Measurements from ENCODE around the gene STOM. TPM values are rescaled to one million over a fixed set of nuclear protein-coding genes. Genes with fewer than 3 reads are reported as not detected.
A peak's percentile ranks its signal among the peaks of the same experiment; 100 is the strongest.

The STOM gene
- total and polyA plus RNA-seq, 7 experiments from 2014 or later, result 8.8 to 59.8 (median 13.3) TPM

GRCh38 chr9:121321016-121321503 is 49.0 kb downstream of the STOM start:
- H3K4me3 Mint-ChIP-seq, result peak overlapping the region in 1 of 10 donors; percentile 58
- ChIA-PET POLR2A (no interaction called here), CTCF (interaction anchor here (1.0 to 12.3 kb wide), 11 partner anchors 14 to 106 kb away, joined by 3 to 190 read pairs (median 9); no protein-coding TSS in a partner anchor)
- no peaks in the 10 kb centered on the region for H3K9me3 ChIP-seq (ENCODE audit: control insufficient read depth in 2 of 3, low read length in 3 of 3)
- H3K27ac ChIP-seq (ENCODE audit: low read depth, low read length), result no peak overlapping the region
- H3K27me3 Mint-ChIP-seq, result no peaks in the 10 kb centered on the region
- DNase-seq, result peak in 1 of 9 donors; percentile 34
- peaks cover 5 to 16% of the 10 kb centered on the region in 2 donors for H3K4me1 ChIP-seq (ENCODE audit: control insufficient read depth in 2 of 2, insufficient read depth in 2 of 2, low read length in 2 of 2)
- peaks cover 0 to 19% (median 0%) of the 10 kb centered on the region in 5 donors for H3K36me3 Mint-ChIP-seq
- H3K9me3 Mint-ChIP-seq, result no peaks in the 10 kb centered on the region
- intact Hi-C loops (cut with micrococcal nuclease), result loop anchor here (2.0 to 5.0 kb wide), 4 partner anchors 118 to 564 kb away; partner anchors contain the start of gene GGTA1 (in 1 of the 2)
- ATAC-seq, result no peak
- H3K4me1 Mint-ChIP-seq, result peaks cover 0 to 35% (median 7%) of the 10 kb centered on the region in 7 donors
- H3K27me3 ChIP-seq (ENCODE audit: control insufficient read depth in 2 of 2, insufficient read depth in 2 of 2, low read length in 2 of 2), result no peaks in the 10 kb centered on the region
- no peak overlapping the region for H3K4me3 ChIP-seq (ENCODE audit: low read length)
- H3K36me3 ChIP-seq (ENCODE audit: control insufficient read depth in 2 of 3, insufficient read depth in 3 of 3, low read length in 3 of 3), result peaks cover 0 to 3% (median 0%) of the 10 kb centered on the region in 3 experiments
- peak overlapping the region in 2 of 9 donors; percentile 55 to 62 for H3K27ac Mint-ChIP-seq

- ChIA-PET POLR2A (interaction anchor here (1.0 kb wide), 1 partner anchor 81 kb away, joined by 3 read pairs; no protein-coding TSS in a partner anchor), CTCF (interaction anchor here (0.5 to 12.3 kb wide), 27 partner anchors 9 to 713 kb away, joined by 3 to 190 read pairs (median 4); no protein-coding TSS in a partner anchor)
- Histone ChIP-seq H3K9me3 (ENCODE audit: control insufficient read depth in 2 of 3, low read length in 3 of 3) (no peaks in the 10 kb centered on the region), H3K36me3 (ENCODE audit: control insufficient read depth in 2 of 3, insufficient read depth in 3 of 3, low read length in 3 of 3) (no peaks in the 10 kb centered on the region), H3K27me3 (ENCODE audit: control insufficient read depth in 2 of 2, insufficient read depth in 2 of 2, low read length in 2 of 2) (no peaks in the 10 kb centered on the region), H3K4me3 (ENCODE audit: low read length) (no peak overlapping the region), H3K4me1 (ENCODE audit: control insufficient read depth in 2 of 2, insufficient read depth in 2 of 2, low read length in 2 of 2) (peaks cover 5 to 16% of the 10 kb centered on the region in 2 donors), H3K27ac (ENCODE audit: low read depth, low read length) (no peak overlapping the region)
- intact Hi-C loops (cut with micrococcal nuclease), result no loop called here
- Mint-ChIP-seq H3K27ac (no peak overlapping the region), H3K4me1 (peaks cover 0 to 30% (median 7%) of the 10 kb centered on the region in 7 donors), H3K4me3 (no peak overlapping the region), H3K27me3 (no peaks in the 10 kb centered on the region), H3K9me3 (no peaks in the 10 kb centered on the region), H3K36me3 (peaks cover 0 to 10% (median 0%) of the 10 kb centered on the region in 5 donors)
- ATAC-seq (no peak), DNase-seq (no peak)
Observed at GRCh38 chr9:121319383-121319780, 50.7 kb downstream of the STOM start.

- Mint-ChIP-seq H3K27me3 (no peaks in the 10 kb centered on the region), H3K9me3 (no peaks in the 10 kb centered on the region), H3K36me3 (peaks cover 0 to 10% (median 0%) of the 10 kb centered on the region in 5 donors), H3K4me1 (peaks cover 0 to 27% (median 7%) of the 10 kb centered on the region in 7 donors), H3K27ac (peak overlapping the region in 1 of 9 donors; percentile 6), H3K4me3 (no peak overlapping the region)
- ATAC-seq (no peak), DNase-seq (no peak)
- CTCF ChIA-PET, result interaction anchor here (0.5 to 12.3 kb wide), 17 partner anchors 9 to 671 kb away, joined by 3 to 190 read pairs (median 9); no protein-coding TSS in a partner anchor
- H3K4me1 ChIP-seq (ENCODE audit: control insufficient read depth in 2 of 2, insufficient read depth in 2 of 2, low read length in 2 of 2), result peaks cover 5 to 16% of the 10 kb centered on the region in 2 donors
- POLR2A ChIA-PET, result interaction anchor here (1.0 kb wide), 1 partner anchor 82 kb away, joined by 3 read pairs; no protein-coding TSS in a partner anchor
- H3K36me3 ChIP-seq (ENCODE audit: control insufficient read depth in 2 of 3, insufficient read depth in 3 of 3, low read length in 3 of 3), result no peaks in the 10 kb centered on the region
- no peaks in the 10 kb centered on the region for H3K27me3 ChIP-seq (ENCODE audit: control insufficient read depth in 2 of 2, insufficient read depth in 2 of 2, low read length in 2 of 2)
- no peak overlapping the region for H3K4me3 ChIP-seq (ENCODE audit: low read length)
- no peak overlapping the region for H3K27ac ChIP-seq (ENCODE audit: low read depth, low read length)
- intact Hi-C loops (cut with micrococcal nuclease), result no loop called here
- no peaks in the 10 kb centered on the region for H3K9me3 ChIP-seq (ENCODE audit: control insufficient read depth in 2 of 3, low read length in 3 of 3)
Observed at GRCh38 chr9:121318631-121319382, 51.2 kb downstream of the STOM start.

- ATAC-seq (no peak), DNase-seq (no peak)
- H3K4me3 ChIP-seq (ENCODE audit: low read length), result no peak overlapping the region
- Mint-ChIP-seq H3K27me3 (no peaks in the 10 kb centered on the region), H3K4me3 (no peak overlapping the region), H3K4me1 (peaks cover 0 to 22% (median 7%) of the 10 kb centered on the region in 7 donors), H3K36me3 (peaks cover 0 to 15% (median 0%) of the 10 kb centered on the region in 5 donors), H3K9me3 (no peaks in the 10 kb centered on the region), H3K27ac (peak overlapping the region in 1 of 9 donors; percentile 50)
- POLR2A ChIA-PET, result no interaction called here
- H3K4me1 ChIP-seq (ENCODE audit: control insufficient read depth in 2 of 2, insufficient read depth in 2 of 2, low read length in 2 of 2), result peaks cover 5 to 16% of the 10 kb centered on the region in 2 donors
- no peaks in the 10 kb centered on the region for H3K9me3 ChIP-seq (ENCODE audit: control insufficient read depth in 2 of 3, low read length in 3 of 3)
- intact Hi-C loops (cut with micrococcal nuclease), result no loop called here
- CTCF ChIA-PET, result interaction anchor here (0.6 to 12.3 kb wide), 5 partner anchors 9 to 140 kb away, joined by 3 to 190 read pairs (median 4); no protein-coding TSS in a partner anchor
- H3K27ac ChIP-seq (ENCODE audit: low read depth, low read length), result no peak overlapping the region
- H3K27me3 ChIP-seq (ENCODE audit: control insufficient read depth in 2 of 2, insufficient read depth in 2 of 2, low read length in 2 of 2), result no peaks in the 10 kb centered on the region
- no peaks in the 10 kb centered on the region for H3K36me3 ChIP-seq (ENCODE audit: control insufficient read depth in 2 of 3, insufficient read depth in 3 of 3, low read length in 3 of 3)
Observed at GRCh38 chr9:121317737-121318630, 52.1 kb downstream of the STOM start.

- CTCF ChIA-PET, result interaction anchor here (0.9 to 12.3 kb wide), 4 partner anchors 10 to 84 kb away, joined by 3 to 190 read pairs (median 4); no protein-coding TSS in a partner anchor
- ATAC-seq (no peak), DNase-seq (no peak)
- no peaks in the 10 kb centered on the region for H3K27me3 ChIP-seq (ENCODE audit: control insufficient read depth in 2 of 2, insufficient read depth in 2 of 2, low read length in 2 of 2)
- no peaks in the 10 kb centered on the region for H3K9me3 ChIP-seq (ENCODE audit: control insufficient read depth in 2 of 3, low read length in 3 of 3)
- Mint-ChIP-seq H3K4me3 (no peak overlapping the region), H3K9me3 (no peaks in the 10 kb centered on the region), H3K4me1 (peaks cover 0 to 13% (median 7%) of the 10 kb centered on the region in 7 donors), H3K27me3 (no peaks in the 10 kb centered on the region), H3K36me3 (peaks cover 0 to 19% (median 0%) of the 10 kb centered on the region in 5 donors), H3K27ac (no peak overlapping the region)
- H3K4me1 ChIP-seq (ENCODE audit: control insufficient read depth in 2 of 2, insufficient read depth in 2 of 2, low read length in 2 of 2), result peaks cover 5 to 13% of the 10 kb centered on the region in 2 donors
- intact Hi-C loops (cut with micrococcal nuclease), result no loop called here
- POLR2A ChIA-PET, result no interaction called here
- no peak overlapping the region for H3K27ac ChIP-seq (ENCODE audit: low read depth, low read length)
- no peak overlapping the region for H3K4me3 ChIP-seq (ENCODE audit: low read length)
- H3K36me3 ChIP-seq (ENCODE audit: control insufficient read depth in 2 of 3, insufficient read depth in 3 of 3, low read length in 3 of 3), result no peaks in the 10 kb centered on the region
Observed at GRCh38 chr9:121316852-121317373, 53.1 kb downstream of the STOM start.

GRCh38 chr9:121316378-121316777 is 53.7 kb downstream of the STOM start:
- Histone ChIP-seq H3K36me3 (ENCODE audit: control insufficient read depth in 2 of 3, insufficient read depth in 3 of 3, low read length in 3 of 3) (no peaks in the 10 kb centered on the region), H3K27me3 (ENCODE audit: control insufficient read depth in 2 of 2, insufficient read depth in 2 of 2, low read length in 2 of 2) (no peaks in the 10 kb centered on the region), H3K4me3 (ENCODE audit: low read length) (no peak overlapping the region), H3K4me1 (ENCODE audit: control insufficient read depth in 2 of 2, insufficient read depth in 2 of 2, low read length in 2 of 2) (peaks cover 5 to 12% of the 10 kb centered on the region in 2 donors), H3K27ac (ENCODE audit: low read depth, low read length) (no peak overlapping the region), H3K9me3 (ENCODE audit: control insufficient read depth in 2 of 3, low read length in 3 of 3) (no peaks in the 10 kb centered on the region)
- intact Hi-C loops (cut with micrococcal nuclease), result no loop called here
- H3K36me3 Mint-ChIP-seq, result peaks cover 0 to 24% (median 0%) of the 10 kb centered on the region in 5 donors
- no peaks in the 10 kb centered on the region for H3K9me3 Mint-ChIP-seq
- H3K27me3 Mint-ChIP-seq, result no peaks in the 10 kb centered on the region
- POLR2A ChIA-PET, result no interaction called here
- peaks cover 0 to 12% (median 6%) of the 10 kb centered on the region in 7 donors for H3K4me1 Mint-ChIP-seq
- no peak for ATAC-seq
- H3K27ac Mint-ChIP-seq, result no peak overlapping the region
- CTCF ChIA-PET, result interaction anchor here (0.7 to 12.3 kb wide), 3 partner anchors 55 to 85 kb away, joined by 3 to 190 read pairs (median 3); no protein-coding TSS in a partner anchor
- DNase-seq, result no peak
- H3K4me3 Mint-ChIP-seq, result no peak overlapping the region
